NB4 (cell line): Measurements from ENCODE around the gene GNG3.

Experiments used
- CTCF ChIP-seq: IDR thresholded peaks from one replicate; pipeline ENCODE4 v1.5.1; 2012; ENCODE audit warnings: low read depth, low read length
- MAX ChIP-seq: IDR thresholded peaks from 2 replicates; pipeline ENCODE4 v1.6.1; 2011; ENCODE audit warnings: low read depth, low read length
- MYC ChIP-seq: IDR thresholded peaks from 2 replicates; pipeline ENCODE4 v1.6.1; 2011; ENCODE audit warnings: low read depth, low read length
- POLR2A ChIP-seq: IDR thresholded peaks from 2 replicates; pipeline ENCODE4 v1.6.1; 2011; ENCODE audit warnings: mild to moderate bottlenecking; ENCODE audit not compliant: insufficient read length; ENCODE audit errors: extremely low read depth

GRCh38 chr11:62666259-62666926 is 41.1 kb upstream of the GNG3 start:
- TF ChIP-seq POLR2A (no peak), CTCF (no peak), MAX (peak; percentile 2; the same call in 1 of the 2 replicates), MYC (no peak)
